Stimulated activated CD8-positive, alpha-beta memory T cell treated with anti-CD3 and anti-CD28 coated beads, Interleukin-2, amount 100 ng/mL, for 1 hour (primary cell): ENCODE results near the gene SEC14L1.

Source experiments
- DNase-seq, 2 donors: peaks; one replicate each; pipeline ENCODE4 v3.0.0-alpha.2; 2020; ENCODE audit warnings: low read depth in 2 of 2

The SEC14L1 gene

GRCh38 chr17:77163001-77163400 is 22.2 kb downstream of the SEC14L1 start:
- no peak for DNase-seq

DNA sequence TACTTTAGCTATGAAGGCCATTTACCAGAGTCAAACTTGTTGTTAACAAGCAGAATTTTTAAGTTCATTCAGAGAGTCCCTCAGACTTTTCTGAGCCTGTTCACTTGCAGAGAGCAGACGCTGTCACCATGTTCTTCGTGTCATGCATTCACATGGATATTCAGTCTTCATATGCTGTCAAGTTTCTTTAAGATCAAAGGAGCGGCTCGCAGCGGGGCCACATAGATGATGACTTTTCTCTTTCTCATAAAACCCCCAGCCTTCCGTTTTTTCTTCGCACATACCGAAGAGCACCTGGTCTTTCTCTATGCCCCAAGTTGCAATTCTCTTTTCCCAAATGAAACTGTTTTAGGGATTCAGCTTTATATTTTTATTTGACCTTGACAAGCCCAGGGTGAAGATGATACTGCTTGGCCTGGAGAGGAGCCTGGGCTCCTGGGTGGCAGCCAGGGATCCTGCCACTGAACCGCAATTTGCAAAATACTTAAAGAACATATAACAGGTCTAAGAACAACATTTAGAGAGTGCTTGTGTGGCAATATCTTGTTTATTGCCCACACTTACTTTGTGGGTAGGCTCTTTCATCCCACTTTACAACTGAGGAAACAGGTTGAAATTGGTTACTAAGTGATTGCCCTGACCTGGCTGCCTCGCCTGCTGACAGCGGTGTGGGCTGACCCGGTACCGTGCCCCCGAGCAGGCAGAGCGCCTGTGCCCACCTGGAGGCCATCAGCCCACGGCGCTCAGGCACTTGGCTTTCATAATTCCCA is 22.9 kb downstream of the SEC14L1 start:
- no peak for DNase-seq

DNA sequence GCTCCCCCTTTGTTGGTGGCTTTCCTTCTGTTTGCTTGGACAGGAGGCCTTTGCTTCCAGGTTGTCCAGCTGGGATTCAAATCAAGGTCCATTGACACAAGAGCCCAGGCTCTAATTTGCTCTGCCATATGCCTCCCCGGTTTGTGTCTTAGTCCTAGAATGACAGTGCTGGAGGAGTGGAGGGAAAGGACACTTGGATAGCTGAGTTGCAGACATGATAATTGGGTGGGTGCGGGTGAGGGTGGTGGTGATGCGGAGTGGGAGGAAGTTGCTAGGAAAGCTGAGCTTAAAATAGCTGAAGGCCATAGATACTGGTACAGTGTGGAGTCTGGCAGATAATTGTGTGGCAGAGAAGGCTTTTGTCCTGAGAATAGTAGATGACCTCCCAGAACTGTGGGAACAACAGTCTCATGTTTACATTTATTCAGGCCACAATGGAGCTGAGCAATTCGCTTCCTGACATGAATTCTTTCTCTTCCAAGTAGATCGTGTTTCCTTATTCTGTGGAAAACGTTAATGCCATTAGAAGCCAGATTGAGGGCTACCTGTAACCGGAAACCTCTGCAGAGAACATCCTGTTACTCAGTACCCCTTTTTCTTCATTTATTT is 23.8 kb downstream of the SEC14L1 start:
- DNase-seq = no peak

GRCh38 chr17:77165577-77165976 is 24.8 kb downstream of the SEC14L1 start:
- DNase-seq = no peak

DNA sequence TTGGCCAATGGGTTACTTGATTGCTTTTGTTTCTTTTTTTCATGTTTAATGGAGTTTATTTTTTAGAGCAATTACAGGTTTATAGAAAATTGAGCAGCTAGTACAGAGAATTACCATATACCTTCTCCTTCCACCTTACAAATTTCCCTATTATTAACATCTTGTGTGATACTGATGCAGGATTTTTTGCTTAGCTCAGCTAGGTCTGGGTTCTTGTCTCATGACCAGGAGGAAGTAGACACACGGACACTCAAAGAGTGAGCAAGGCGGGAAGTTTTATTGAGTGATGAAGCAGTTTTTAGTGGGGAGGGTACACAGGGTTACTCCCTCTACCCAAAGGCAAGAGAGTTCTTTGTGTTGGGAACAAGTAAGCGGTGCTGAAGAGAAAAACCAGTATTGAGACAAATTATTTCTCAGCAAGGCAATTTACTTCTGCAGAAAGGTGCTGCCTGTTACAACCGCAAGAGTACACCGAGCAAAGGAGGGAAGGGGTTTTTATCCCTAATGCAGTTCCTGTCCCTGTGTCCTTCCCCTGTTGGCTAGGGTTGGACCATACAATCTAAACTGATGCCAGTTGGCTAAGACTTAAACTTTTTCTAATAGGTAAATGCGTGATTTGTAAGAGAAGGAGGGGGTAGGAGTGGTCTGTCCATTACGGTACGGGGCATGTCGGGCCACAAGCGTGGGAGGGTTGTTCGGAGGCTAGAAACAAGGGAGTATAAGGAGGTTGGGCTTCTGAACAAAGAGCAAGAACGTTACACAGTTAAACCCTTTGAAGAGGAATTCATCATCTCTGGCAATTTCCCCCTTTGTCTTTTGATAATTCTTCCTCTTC is 26.9 kb downstream of the SEC14L1 start:
- DNase-seq = no peak

GRCh38 chr17:77173104-77173503 is 32.3 kb downstream of the SEC14L1 start:
- DNase-seq = no peak

DNA sequence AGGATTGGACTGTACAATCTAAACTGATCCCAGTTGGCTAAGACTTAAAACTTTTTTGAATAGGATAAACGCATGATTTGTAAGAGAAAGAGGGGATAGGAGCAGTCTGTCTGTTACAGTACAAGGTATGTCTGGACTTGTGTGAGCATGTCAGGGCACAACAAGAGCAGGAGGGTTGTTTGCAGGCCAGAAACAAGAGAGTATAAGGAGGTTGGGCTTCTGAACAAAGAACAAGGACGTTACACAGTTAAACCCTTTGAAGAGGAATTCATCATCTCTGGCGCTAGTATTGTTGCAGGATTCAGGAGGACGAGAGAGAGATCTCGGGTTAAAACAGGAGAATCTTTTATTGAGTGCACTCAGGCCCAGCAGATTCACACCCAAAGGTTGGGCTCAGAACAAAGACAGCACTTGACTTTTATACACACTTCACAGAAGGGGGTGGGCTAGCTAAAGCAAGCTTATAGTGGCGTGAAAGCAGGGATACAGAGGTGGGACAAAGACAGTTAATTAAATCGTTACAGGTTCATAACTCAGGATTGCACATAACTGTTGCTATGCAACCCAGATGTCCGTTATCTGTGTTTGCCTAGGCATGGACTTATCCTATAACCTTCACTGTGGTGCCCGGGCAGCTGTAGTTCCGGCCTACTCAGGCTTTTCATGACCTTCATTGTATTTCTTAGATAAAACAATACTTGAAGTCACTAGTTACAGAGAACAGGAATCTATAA is 34.3 kb downstream of the SEC14L1 start:
- no peak for DNase-seq

DNA sequence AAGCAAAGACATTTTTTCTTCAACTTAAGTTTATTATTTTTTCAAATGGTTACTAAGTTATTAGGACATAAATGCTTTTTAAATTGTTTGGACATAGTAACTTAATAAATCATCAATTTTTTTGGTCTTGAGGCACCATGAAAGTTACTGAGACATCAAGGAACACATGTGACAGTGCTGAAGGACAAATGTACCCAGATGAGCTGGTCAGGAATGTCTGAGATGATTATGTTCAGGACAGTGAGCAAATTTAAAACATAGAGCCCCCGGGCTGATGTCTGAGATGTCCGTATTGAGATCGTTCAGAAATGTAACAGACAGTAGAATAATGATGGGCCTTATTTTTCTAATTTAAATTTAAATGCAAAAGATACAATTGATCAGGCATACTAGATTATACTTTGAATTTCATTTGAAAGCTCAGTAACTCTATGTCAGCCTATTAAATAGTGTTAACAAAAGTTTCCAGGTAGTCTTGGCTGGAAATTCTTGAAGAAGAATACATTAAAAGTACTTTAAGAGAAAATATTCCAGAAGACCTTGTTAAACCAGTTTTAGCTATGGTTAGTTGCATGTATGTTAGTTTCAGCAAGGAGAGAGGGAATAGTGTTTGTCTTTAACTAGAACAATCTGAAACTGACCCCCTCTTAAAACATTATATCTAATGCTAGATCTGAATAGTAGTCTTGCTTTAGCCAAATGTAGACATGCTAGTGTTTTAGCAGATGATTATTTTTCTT is 36.4 kb downstream of the SEC14L1 start:
- DNase-seq = no peak

- DNase-seq = no peak
Measured at GRCh38 chr17:77178050-77178449, 37.3 kb downstream of the SEC14L1 start.

GRCh38 chr17:77178563-77178962 is 37.8 kb downstream of the SEC14L1 start:
- DNase-seq = no peak

DNA sequence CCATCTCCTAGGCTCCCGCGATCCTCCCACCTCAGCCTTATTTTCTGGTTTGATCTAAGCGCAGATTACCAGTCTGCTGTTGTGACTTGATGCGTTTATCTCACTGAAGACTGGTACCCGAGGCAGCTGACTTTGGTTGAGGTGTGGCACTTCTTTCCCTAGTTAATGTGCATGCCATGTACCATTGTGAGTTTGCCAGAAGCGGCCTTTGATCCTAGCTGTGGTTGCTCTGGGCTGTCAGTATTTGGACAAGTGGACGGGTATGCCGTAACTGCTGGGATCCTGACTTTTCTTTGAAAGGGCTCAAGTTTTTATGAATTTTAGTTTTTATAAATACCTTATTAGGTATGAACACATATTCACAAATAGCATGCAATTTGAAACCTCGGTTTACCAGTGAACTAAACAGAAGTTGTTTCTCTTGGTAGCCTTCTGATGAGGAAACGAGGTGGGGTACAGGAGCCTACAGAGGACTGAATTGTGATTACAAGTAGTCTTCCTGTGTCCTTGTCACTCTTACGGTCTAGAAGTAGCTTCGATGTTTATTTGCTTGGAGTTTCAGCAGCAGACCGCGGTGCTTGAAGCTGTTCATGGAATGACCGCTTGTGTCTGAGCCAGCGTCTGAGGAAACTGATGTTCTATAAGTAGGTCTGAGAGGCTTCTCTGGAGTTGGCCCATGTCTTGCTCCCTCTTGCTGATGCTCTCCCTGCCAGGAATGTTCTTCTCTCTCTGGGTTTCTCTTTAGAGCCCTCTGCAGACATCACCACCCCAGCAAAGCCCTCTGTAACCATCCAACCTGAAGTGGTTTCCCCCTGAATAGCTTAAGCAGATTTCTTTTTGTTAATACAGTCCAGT is 40.0 kb downstream of the SEC14L1 start:
- DNase-seq = no peak

GRCh38 chr17:77182205-77183172 is 41.7 kb downstream of the SEC14L1 start:
- DNase-seq = no peak

DNA sequence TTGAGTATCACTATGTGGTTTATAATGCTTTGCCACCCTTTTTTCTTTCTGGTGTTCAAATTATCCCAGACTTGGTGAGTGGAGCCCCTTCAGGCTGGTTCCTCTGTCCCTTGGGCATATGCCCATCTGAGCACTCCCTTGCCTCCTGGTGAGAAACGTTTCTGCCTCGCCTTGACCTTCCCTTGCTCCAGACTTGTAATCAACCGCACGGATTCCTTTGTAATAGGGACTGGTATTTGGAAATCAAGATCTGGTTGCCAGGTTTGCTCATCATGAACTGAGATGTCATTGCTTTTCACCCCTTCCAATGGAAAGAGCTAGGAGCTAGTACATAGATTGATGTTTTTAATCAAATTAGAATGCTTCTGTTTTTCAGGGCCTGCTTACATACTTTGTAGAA is 43.7 kb downstream of the SEC14L1 start:
- DNase-seq = no peak

DNA sequence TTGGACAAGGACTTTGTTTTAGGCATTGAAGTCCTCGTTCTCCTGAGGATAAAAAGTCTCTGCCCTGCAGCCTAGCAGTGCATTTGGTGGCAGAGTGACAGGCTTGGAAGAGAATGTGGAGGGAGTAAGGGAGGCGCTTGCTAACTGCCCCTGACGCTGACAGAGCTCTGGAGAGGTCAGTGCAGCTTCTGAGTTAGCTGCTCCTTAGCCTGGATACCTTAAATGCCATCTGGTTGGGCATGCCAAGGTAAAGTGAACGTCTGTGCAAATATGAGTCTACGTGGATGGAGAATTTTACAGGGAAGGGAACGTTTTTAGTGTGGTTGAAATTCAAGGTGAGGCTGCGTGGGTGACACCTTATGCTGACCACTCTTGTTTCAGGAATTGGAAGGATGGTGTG is 44.4 kb downstream of the SEC14L1 start:
- no peak for DNase-seq

- DNase-seq = no peak
Measured at GRCh38 chr17:77186141-77186604, 45.4 kb downstream of the SEC14L1 start.

GRCh38 chr17:77188084-77189066 is 47.6 kb downstream of the SEC14L1 start:
- DNase-seq = no peak

- no peak for DNase-seq
Measured at GRCh38 chr17:77189148-77189547, 48.4 kb downstream of the SEC14L1 start.

DNA sequence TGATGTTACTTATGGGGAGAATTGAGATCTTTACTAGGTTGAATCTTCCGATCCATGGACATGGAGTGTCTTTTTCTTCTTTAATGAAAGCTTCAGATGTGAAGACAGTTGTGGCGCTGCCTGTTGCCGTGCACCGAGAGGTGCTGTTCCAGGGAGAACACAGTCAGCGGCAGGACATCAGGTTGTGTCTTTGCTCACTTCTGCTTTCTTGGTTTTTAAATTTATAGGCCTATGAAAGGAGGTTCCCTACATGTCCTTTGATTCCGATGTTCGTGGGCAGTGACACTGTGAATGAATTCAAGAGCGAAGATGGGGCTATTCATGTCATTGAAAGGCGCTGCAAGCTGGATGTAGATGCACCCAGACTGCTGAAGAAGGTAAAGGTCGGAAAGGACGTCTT is 49.8 kb downstream of the SEC14L1 start:
- no peak for DNase-seq
